ENCODE measurements around the gene AKAP11.

The AKAP11 gene

DNA sequence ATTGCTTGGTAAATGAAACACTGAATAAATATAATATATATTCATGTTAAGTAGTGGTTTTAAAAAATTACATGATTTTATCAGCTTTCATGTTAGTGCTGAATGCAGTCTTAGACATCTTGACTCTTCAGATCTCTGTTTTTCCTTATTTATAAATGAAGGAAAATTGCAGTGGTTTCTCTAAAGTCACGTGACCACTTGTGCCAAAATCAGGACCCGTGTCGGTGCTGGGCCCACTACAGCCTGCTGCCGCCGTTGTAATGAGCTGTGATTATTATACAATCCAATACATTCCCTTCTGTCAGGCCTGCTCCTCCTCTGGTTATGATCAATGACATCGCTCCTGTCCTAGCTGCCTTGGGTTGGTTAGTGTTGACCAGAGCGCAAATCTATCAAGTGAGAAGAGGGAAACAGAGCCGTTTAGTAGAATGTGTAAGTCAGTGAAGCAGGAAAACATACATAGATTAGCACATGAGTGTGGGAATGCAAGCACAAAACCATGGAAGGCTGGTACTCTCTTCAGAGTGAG is 88.2 kb downstream of the AKAP11 start:
- DNase-seq (ENCODE audit: low read depth): no peak
- TF ChIP-seq CTCF (IDR thresholded peaks at IDR 0.05; ENCODE audit: low read depth, low read length) (no peak), MYC (IDR thresholded peaks at IDR 0.05; ENCODE audit: low read depth, low read length) (no peak), POLR2A (IDR thresholded peaks at IDR 0.05; ENCODE audit: extremely low read depth, insufficient read length) (no peak)
- TF ChIP-seq, protein P1, sequence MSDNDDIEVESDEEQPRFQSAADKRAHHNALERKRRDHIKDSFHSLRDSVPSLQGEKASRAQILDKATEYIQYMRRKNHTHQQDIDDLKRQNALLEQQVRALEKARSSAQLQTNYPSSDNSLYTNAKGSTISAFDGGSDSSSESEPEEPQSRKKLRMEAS (IDR thresholded peaks at IDR 0.05; ENCODE audit: low read depth, low read length): no peak

DNA sequence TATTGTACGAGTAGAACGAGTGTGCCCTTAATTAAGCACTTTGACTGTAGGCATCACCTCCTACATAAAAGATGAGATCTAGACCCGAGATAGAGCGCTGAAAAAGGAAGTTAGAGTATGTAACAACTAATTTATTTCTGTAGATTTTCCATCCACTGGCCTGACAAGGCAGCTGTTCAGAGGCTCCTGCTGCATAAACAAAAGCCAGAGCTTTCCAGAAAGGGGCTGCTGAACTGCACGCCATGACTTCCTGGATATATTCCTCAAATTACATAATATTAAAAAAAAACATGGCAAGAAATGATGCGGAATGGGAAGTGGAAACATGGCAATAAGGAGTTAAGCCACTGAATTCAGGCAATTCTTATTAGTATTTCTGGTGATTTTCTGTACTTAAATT is 89.7 kb downstream of the AKAP11 start:
- TF ChIP-seq MYC (IDR thresholded peaks at IDR 0.05; ENCODE audit: low read depth, low read length) (no peak), CTCF (IDR thresholded peaks at IDR 0.05; ENCODE audit: low read depth, low read length) (no peak), POLR2A (IDR thresholded peaks at IDR 0.05; ENCODE audit: extremely low read depth, insufficient read length) (no peak)
- TF ChIP-seq, protein P1 (IDR thresholded peaks at IDR 0.05; ENCODE audit: low read depth, low read length): no peak
- DNase-seq (ENCODE audit: low read depth): no peak
- H3K4me3 ChIP-seq (ENCODE audit: low read depth, low read length): no peak overlapping the region

More for the DNA sequence above, 88.2 kb downstream of the AKAP11 start:
- no peak overlapping the region for H3K4me3 ChIP-seq (ENCODE audit: low read depth, low read length)

- peak; percentile 28 for DNase-seq (ENCODE audit: low read depth)
- no peak overlapping the region for H3K4me3 ChIP-seq (ENCODE audit: low read depth, low read length)
- TF ChIP-seq MYC (IDR thresholded peaks at IDR 0.05; ENCODE audit: low read depth, low read length) (no peak), CTCF (IDR thresholded peaks at IDR 0.05; ENCODE audit: low read depth, low read length) (no peak), POLR2A (IDR thresholded peaks at IDR 0.05; ENCODE audit: extremely low read depth, insufficient read length) (no peak)
- TF ChIP-seq, protein P1 (IDR thresholded peaks at IDR 0.05; ENCODE audit: low read depth, low read length): no peak
Observed at GRCh38 chr13:42363941-42364612, 92.1 kb downstream of the AKAP11 start.

DNA sequence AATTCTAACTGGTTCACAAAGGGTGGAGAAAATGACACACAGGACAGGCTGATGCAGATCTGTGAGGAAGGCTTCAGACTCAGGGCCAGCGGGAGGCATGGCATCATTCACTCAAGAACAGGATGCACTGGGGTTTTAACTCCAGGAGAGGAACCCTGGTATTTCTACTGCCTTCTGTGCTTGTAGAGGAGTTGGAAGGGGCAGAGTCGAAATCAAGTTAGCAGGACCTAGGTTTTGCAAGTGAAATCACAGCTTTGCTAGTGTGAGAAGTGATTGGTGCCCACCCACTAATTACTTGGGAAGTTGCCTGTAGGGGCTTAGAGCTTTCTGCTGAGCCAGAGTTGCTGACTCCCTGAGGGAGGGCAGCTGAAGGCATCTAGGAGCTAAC is 92.7 kb downstream of the AKAP11 start:
- no peak for DNase-seq (ENCODE audit: low read depth)
- TF ChIP-seq MYC (IDR thresholded peaks at IDR 0.05; ENCODE audit: low read depth, low read length): no peak
- TF ChIP-seq, protein P1 (IDR thresholded peaks at IDR 0.05; ENCODE audit: low read depth, low read length): no peak
- no peak for TF ChIP-seq CTCF (IDR thresholded peaks at IDR 0.05; ENCODE audit: low read depth, low read length)
- TF ChIP-seq POLR2A (IDR thresholded peaks at IDR 0.05; ENCODE audit: extremely low read depth, insufficient read length): no peak
- H3K4me3 ChIP-seq (ENCODE audit: low read depth, low read length): no peak overlapping the region

DNA sequence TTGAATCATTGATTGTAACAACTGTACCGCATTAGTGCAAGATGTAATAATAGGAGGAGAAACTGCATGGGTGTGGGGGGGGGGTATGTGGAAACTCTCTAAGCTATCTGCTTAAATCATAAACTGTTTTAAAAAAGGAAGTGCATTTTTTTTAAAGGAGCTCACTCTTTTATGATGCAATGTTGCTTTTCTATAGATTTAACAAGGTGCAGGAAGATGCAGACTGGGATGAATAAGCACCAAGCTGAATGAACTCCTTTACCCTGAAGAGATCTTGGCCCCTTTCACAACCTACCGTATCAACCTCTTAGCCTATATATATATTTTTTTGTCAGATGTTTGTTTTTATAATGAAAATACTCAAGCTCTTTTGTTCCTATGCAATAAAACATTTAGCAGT is 95.9 kb downstream of the AKAP11 start:
- DNase-seq (ENCODE audit: low read depth): peak; percentile 57
- TF ChIP-seq MYC (IDR thresholded peaks at IDR 0.05; ENCODE audit: low read depth, low read length) (no peak), CTCF (IDR thresholded peaks at IDR 0.05; ENCODE audit: low read depth, low read length) (no peak), POLR2A (IDR thresholded peaks at IDR 0.05; ENCODE audit: extremely low read depth, insufficient read length) (no peak)
- TF ChIP-seq, protein P1 (IDR thresholded peaks at IDR 0.05; ENCODE audit: low read depth, low read length): no peak

More for the DNA sequence above, 95.9 kb downstream of the AKAP11 start:
- H3K4me3 ChIP-seq (ENCODE audit: low read depth, low read length): no peak overlapping the region
